22Rv1 (cell line): Measurements from ENCODE around the gene TAB2.

Source experiments
- H3K27ac ChIP-seq: fragments of 450-650 bp; 2 replicates; pipeline ENCODE4 v1.5.1; 2017
- ZFX ChIP-seq: fragments of 450-650 bp; IDR thresholded peaks from 2 replicates; pipeline ENCODE4 v1.6.1; 2017; ENCODE audit warnings: antibody characterized with exemption, borderline replicate concordance
- TF ChIP-seq, protein P1 (sequence below): fragments of 450-650 bp; IDR thresholded peaks from 2 replicates; pipeline ENCODE4 v1.5.1; 2017; ENCODE audit warnings: mild to moderate bottlenecking

TAB2 gene

GRCh38 chr6:149333266-149333620, 15.7 kb downstream of the TAB2 start:
- H3K27ac ChIP-seq, result no peak overlapping the region
- TF ChIP-seq ZFX, result no peak
- TF ChIP-seq, protein P1, sequence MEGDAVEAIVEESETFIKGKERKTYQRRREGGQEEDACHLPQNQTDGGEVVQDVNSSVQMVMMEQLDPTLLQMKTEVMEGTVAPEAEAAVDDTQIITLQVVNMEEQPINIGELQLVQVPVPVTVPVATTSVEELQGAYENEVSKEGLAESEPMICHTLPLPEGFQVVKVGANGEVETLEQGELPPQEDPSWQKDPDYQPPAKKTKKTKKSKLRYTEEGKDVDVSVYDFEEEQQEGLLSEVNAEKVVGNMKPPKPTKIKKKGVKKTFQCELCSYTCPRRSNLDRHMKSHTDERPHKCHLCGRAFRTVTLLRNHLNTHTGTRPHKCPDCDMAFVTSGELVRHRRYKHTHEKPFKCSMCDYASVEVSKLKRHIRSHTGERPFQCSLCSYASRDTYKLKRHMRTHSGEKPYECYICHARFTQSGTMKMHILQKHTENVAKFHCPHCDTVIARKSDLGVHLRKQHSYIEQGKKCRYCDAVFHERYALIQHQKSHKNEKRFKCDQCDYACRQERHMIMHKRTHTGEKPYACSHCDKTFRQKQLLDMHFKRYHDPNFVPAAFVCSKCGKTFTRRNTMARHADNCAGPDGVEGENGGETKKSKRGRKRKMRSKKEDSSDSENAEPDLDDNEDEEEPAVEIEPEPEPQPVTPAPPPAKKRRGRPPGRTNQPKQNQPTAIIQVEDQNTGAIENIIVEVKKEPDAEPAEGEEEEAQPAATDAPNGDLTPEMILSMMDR, result no peak

DNA sequence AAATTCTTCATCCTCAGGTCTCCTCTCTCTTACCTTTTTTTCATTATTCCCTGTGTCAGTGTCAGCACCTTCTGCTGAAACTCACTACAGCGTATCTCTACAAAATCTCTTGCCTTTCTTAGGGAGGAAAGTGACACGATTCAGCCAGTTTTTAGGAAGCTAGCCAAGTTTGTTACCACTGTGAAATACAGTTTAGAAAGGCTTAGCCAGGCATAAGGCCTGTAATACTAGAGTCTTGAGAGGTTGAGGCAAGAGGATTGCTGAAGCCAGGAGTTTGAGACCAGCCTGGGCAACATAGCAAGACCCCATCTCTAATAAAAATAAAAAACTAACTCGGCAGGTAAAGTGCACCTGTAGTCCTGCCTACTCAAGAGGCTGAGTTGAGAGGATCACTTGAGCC, 16.7 kb downstream of the TAB2 start:
- TF ChIP-seq, protein P1, result no peak
- no peak for TF ChIP-seq ZFX
- H3K27ac ChIP-seq, result no peak overlapping the region

DNA sequence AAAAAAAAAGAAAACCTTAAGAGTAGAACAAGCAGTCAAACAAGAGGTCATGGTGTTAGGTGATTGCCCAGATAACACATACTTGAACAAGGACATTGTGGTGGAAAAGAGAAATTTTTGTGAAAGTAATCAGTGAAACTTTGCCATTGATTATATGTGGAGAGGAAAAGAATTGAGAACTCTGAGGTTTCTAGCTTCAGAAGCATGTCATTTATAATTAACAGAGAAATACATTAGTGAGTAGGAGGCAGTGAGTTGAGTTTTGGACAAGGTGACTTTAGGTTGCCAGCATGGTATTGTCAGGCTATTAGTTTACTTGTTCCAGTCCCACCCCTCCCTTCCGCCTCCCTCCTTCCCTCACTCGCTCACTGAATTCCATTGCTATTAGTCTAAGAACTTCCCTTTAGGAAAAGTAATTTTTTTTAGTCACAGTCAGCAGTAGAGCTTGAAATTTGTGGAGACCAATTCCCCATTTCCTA, 17.2 kb downstream of the TAB2 start:
- no peak overlapping the region for H3K27ac ChIP-seq
- TF ChIP-seq ZFX, result no peak
- TF ChIP-seq, protein P1, result no peak

GRCh38 chr6:149335924-149336608, 18.6 kb downstream of the TAB2 start:
- H3K27ac ChIP-seq, result no peak overlapping the region

GRCh38 chr6:149336609-149336928, 19.1 kb downstream of the TAB2 start:
- H3K27ac ChIP-seq, result no peak overlapping the region
- no peak for TF ChIP-seq ZFX
- TF ChIP-seq, protein P1, result no peak

More at GRCh38 chr6:149335924-149336608, 18.6 kb downstream of the TAB2 start:
- no peak for TF ChIP-seq ZFX
- TF ChIP-seq, protein P1, result no peak

DNA sequence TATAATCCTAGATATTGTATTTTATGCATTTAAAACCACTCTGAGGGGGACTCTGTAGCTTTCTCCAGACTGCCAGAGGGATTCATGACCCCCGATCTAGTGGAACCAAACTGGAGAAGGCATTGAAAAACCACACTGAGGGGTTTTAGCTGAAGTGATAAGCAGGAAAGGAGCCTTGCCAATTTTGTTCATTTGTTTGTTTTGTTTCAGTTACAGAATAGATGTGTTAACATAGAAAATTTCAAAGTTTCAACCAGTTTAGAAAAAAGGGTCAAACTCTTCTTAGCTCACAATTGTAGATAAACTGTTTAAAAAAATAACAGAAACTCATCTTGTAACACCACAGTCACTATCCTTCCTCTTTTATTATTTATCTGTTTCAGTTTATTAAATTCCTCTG, 19.8 kb downstream of the TAB2 start:
- H3K27ac ChIP-seq, result no peak overlapping the region
- TF ChIP-seq, protein P1, result no peak

DNA sequence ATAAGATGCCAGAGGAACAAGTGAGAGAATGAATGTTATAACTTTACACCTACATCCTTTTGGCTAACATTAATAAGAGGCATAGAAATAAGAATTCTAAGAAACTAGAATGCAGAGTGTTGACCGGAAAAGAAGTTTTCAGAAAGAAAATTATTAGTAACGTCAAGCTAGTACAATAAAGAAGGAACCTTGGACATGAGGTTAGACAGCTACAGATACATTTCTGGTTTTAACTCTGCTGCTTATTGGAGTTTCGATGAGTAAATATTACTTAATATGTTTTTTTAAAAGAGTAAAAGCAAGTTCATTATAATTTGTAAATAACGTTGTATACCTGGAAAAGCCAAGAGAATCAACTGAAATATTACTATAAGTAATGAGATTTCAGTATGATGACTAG, 22.7 kb downstream of the TAB2 start:
- no peak for TF ChIP-seq ZFX
- TF ChIP-seq, protein P1, result no peak
- no peak overlapping the region for H3K27ac ChIP-seq
